ENCODE measurements around the gene DENND2A.

DNA sequence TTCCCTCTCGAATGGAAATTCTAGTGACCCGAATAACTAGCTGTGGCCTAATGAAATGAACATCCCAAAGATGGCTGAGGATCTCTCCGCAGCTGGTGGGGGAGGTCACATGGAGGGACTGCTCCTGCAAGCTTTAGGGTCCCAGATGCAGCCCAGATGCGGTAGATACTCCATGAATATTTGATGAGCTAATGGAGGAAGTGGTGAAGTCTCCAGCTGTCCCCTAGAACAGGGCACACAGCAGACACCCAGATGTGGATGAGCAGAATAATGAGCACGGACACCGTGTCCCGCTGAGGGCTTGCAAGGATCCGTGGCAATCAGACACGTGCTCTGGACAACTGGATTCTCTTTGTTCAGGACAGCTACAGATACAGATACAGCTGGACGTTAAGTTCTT, 59.2 kb downstream of the DENND2A start:
- TF ChIP-seq, protein P1, sequence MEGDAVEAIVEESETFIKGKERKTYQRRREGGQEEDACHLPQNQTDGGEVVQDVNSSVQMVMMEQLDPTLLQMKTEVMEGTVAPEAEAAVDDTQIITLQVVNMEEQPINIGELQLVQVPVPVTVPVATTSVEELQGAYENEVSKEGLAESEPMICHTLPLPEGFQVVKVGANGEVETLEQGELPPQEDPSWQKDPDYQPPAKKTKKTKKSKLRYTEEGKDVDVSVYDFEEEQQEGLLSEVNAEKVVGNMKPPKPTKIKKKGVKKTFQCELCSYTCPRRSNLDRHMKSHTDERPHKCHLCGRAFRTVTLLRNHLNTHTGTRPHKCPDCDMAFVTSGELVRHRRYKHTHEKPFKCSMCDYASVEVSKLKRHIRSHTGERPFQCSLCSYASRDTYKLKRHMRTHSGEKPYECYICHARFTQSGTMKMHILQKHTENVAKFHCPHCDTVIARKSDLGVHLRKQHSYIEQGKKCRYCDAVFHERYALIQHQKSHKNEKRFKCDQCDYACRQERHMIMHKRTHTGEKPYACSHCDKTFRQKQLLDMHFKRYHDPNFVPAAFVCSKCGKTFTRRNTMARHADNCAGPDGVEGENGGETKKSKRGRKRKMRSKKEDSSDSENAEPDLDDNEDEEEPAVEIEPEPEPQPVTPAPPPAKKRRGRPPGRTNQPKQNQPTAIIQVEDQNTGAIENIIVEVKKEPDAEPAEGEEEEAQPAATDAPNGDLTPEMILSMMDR (IDR thresholded peaks at IDR 0.05; ENCODE audit: low read depth, low read length, poor library complexity, severe bottlenecking): no peak
- no peak for TF ChIP-seq EZH2phosphoT487 (IDR thresholded peaks at IDR 0.05; ENCODE audit: borderline replicate concordance, low read length)

Measured in DOHH2 (cell line).